Hematopoietic multipotent progenitor cell treated with erythropoietin and hydrocortisone succinate and interleukin-3 and kit ligand, for 6 days (in vitro differentiated cells): ENCODE results near the gene TTC16.
A peak's percentile ranks its signal among the peaks of the same experiment; 100 is the strongest.

Experiments used
- DNase-seq: peaks from one replicate; pipeline ENCODE4 v3.0.0-alpha.2; 2015

The TTC16 gene, protein sequence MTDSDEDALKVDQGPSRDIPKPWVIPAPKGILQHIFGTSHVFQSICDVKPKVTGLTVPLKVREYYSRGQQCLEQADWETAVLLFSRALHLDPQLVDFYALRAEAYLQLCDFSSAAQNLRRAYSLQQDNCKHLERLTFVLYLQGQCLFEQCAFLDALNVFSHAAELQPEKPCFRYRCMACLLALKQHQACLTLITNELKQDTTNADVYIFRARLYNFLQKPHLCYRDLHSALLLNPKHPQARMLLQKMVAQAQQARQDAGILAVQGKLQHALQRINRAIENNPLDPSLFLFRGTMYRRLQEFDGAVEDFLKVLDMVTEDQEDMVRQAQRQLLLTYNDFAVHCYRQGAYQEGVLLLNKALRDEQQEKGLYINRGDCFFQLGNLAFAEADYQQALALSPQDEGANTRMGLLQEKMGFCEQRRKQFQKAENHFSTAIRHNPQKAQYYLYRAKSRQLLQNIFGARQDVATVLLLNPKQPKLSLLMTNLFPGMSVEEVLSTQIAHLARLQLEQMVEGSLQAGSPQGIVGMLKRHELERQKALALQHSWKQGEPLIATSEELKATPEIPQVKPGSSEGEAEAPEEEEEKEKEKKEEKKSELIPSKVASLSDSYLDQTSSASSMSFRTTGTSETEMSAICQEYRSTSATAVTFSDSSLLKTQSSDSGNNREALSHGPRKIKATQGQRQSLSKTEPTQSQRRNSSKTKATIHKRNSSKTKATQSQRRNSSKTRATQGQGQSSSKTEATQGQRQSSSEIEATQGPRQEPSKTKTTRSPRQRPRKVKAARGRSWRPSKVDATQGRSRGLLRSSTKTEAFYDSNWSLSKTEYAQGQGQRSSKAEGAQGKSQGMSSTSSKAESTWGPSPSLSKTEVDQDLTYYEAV

DNA sequence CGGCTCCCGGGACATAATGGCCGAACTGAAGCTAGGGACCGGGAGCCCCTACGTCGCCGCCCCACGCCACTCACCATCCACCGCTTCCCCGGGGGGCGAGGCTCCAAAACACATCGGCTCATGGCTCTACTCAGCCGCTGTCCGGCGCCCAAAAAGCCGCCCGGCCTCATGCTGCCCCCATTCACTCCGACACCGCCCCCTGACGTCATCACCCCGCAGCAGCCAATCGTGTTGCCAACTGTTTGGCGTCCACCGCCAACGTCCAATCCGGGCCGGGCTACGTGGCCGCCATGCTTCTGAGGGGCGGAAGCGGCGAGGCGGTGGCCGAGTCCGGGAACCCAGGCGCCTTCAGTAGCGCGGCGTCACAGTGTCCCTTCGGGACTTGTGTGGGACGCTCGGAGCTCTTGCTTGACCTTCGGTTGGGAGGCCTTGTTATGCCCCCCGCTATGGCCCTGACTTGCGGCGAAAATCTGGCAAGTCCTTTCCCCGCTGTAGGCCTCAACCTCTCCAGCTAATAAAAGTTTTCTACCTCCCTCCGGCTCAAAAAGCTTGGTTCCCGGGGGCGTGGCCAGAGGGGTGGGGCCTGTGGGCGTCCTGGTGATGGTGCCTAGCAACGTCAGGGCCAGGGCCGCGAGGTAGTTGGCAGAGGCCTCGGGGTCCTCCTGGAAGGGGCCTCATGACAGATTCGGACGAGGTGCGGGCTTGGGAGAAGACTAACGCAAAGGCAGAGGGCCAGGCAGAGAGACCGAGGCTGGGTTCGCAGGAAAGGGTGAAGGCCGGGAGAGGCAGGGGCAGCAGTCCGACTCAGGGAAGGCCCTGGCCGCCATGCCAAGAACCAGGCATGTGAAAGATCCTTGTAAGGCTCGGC lies at the start of gene TTC16, which contains the start of gene PTRH1:
TTC16 (plus strand) TSS at position 610 of the 868 bp plus-strand sequence; CDS start at position 677, 67 bp downstream.
PTRH1 (minus strand) TSS at position 194 of the 868 bp plus-strand sequence; CDS start at position 170, 24 bp downstream.
- DNase-seq = peak; percentile 98

DNA sequence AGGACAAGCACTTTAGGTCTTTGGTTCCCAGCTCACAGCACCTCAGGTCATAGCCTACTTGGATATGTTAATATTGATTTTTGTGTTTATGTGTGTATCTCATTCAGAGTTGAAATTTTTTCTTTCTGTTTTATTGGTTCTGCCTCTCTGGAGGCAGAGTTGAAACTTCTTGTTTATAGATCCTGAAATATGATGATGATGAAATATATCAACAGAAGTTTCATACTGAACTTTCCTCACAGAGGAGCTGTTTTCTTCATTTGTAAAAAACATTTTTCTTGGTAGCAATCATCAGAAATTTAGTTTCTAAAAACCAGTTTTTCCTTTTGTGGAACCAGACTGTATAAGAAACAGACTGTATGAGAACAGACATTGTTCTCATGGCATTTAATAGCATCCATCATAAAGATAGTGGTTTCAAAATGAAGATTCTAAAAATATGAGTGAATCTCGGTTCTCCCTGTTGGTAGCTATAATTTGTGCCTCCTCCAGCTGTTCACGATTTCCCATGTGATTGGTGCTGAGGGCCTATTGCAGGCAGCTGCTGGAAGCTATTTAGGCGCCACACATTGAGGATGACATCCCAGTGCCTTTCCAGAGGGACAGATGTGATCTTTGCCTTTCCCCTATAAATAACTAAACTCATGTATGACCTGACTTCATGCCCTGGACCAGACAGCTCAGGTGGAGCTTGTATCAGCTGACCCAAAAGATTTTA lies 48.6 kb upstream of the TTC16 start:
- DNase-seq = no peak

DNA sequence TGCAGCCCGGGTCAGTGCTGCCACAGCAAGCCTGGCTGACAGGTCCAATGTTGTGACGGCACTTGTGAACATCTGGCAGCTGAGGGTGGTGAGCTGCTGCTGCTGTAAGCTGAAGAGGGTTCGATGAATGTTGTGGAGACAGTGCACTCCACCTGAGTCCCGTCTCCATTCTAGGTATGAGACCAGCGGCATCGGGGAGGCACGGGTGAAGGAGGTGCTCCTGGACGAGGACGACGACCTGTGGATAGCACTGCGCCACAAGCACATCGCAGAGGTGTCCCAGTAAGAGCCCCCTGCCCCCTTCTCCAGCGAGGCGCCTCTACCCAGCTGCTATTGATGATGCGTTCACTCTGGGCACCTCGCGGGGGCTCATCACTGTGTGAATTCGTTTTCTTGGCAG lies 48.0 kb upstream of the TTC16 start:
- DNase-seq = no peak

DNA sequence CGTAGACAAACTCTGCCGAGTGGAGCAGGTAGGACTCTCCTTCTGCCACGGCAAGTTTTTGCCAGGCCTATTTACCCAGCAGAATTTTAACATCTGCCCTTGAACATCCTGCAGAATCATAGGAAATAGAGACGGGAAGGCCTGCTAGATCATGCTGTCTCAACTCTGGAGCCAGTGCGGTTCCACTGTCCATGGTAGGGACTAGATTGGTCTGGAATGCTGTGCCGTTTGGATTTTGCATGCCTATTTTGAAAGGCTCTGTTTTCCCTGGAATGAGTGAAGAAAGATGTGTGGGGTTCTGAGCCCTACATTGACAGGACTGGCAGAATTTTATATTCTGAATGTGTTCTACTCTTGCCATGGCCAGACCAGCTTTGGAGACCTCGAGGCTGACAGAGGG lies 42.6 kb upstream of the TTC16 start:
- DNase-seq = no peak

DNA sequence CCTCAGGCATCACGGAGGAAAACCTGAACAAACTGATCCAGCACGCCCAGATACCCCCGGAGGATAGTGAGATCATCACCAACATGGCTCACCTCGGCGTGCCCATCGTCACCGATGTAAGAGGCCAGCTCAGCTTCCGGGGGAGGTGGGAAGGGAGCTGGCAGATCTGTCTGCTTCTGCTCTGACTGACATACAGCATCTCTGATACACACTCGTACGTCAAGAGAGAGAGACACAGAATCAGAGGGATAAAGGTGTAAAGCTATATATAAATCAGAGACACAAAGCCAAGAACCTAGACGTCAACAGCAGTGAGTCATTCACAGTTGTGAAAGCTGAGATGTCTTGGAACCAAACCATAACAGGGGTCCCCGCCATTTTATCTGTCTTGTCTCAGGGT lies 39.2 kb upstream of the TTC16 start:
- DNase-seq = no peak

DNA sequence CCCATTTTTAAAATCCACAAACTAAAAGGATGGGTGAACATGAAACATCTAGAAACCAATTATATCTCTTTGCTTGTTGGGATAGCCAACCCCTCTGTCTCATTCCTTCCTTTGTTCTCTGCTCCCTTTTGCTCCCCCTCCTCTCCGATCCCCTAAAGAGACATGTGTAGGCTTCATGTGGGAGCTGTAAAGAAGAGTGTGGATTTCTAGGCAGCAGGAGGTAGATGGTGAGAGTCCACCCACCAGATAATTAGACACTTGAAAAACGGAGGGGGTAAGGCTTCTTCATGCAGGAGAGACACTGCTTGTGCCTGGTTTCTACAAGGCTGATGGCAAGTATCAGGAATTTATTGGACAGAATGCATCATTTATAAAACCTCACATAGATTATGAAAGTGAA lies 36.4 kb upstream of the TTC16 start:
- DNase-seq = no peak

DNA sequence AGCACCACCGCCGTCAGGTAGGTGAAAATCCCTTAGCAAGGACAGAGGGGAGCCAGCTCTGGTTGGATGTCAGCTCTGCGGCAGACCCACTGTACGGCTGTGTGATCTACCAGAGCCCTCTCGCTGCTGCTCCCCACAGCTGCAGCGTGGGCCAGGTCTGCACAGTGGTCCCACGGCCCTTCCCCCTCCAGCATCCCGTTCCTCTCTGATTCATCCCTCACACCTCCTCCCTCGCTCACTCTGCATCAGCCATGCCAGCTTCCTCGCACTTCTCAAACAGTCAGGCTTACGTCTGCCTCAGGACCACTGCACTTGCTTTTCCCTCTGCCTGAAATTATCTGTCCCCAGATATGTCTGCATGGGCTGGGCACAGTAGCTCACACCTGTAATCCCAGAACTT lies 35.7 kb upstream of the TTC16 start:
- DNase-seq = no peak

DNA sequence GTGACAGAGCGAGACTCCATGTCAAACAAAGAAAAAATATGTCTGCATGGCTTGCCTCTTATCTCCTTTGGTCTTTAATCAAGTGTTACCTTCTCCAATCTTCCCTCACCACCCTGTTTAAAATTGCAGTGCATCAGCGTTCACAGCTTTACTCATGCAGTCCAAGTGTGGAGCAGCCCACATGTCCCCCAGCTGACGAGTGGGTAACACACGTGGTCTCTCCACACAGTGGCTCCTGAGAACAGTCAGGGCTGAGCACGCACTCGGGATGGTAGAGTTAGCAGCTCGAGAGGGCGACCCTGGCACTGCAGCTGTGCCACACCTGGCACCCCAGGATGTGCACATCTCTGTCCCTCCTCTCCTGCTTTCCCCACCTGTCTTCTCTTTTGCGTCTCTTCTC lies 35.0 kb upstream of the TTC16 start:
- DNase-seq = no peak

DNA sequence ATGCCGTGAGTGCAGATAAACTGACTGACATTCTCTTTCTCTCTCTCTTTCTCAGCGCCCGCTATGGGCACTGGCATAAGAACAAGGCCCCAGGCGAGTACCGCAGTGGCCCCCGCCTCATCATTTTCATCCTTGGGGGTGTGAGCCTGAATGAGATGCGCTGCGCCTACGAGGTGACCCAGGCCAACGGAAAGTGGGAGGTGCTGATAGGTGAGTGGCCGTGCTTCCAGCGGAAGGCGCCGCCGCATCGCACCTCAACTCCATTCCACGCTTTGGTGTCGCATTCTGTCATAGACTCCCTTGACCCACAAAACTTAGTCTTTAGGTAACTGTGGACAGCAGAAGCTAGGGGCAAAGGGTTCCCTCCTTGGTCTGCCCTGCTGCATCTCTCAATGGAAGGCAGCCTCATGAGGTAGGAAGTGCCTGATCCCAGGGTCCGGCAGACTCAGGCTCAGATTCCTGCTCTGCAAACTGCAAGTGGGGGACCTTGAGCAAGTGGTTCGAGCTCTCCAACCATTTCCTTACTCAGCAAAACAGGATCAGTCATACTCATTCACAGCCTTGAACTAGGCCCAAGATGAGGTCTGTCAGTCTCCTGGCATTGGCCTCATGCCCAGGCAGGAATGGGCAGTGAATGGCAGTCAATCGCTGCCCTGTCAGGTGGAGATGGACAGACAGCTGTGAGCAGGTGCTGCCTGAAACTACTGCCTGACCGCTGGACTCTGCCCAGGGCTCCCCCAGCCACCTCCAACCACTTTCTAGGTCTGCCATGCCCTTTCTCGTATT lies 33.3 kb upstream of the TTC16 start:
- no peak for DNase-seq

DNA sequence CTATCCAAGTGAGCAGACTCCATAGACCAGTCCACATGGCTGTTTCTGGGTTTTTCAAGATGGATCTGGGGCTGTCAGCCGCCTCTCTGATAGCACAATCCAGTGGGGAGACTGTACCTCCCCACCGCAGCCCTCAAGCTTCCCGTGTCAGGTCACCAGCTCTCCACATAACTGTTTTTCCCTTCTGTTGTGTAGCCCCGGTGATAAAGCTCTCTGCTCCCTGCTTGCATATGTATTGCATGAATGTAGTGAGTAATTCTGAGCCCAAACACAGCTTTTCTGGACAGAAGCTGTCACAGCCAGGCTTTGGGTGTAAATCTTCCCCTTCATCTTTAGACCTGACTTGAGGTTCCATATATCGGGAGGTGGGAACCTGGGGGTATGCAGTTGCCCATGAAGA lies 32.2 kb upstream of the TTC16 start:
- DNase-seq = no peak

DNA sequence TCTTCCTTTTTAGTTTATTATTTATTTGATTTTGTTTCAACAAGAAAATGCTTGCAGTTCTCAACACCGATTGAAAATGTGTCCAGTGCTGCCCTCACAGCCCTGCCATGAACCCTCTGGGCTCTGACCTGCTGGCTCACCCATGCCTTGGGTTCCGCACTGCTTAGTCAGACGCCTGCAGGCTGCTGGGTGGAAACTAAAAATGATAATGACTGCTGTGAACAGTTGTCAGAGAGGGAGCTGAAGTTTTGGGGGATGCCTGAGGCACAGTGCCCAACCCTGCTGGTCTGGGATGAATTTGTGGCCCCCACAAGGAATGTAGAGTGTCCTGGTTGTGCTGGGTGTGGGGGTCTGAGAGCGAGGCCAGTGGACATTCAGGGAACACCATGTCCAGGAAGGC lies 31.3 kb upstream of the TTC16 start:
- DNase-seq = no peak

DNA sequence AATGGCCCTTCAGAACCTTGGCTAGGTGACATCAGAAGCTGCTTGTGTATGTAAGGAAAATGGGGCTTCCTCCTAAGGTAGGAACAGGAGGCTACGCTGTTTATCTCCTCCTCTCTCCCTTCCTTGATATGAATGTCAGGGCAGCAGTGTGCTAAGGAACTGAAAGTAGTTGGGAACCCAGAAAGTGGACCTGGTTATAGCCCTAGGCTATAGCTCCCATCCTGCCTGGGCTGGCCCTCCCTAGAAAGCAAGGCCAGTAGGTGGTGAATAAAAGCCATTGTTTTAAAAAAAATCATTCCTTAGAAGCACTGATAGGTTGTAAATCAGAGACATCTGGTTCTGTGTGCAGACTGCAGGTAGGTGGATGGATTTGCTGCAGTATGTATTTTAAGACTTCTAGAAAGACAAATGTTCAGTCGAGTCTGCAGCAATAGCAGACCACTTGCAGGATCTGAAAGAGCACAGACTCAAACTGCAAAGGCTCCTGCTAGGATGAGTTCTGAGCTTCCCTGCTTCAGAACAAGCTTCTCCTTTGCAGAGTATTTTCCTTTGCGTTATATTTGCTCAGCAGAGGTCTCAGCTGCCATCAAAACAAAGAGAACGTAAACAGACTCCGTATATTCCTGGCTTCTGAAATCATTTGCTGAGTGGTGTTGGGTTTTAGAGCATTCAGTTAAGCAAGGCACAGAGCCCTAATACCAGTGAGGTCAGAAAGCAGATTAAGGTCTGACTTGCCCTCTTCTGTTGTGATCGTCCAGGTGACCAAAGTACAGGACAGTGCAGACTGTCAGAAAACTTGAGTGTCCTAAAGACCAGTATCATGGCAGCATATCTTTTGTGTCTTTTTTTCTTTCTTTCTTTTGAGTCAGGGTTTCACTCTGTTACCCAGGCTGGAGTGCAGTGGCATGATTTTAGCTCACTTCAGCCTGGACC lies 29.2 kb upstream of the TTC16 start:
- no peak for DNase-seq

DNA sequence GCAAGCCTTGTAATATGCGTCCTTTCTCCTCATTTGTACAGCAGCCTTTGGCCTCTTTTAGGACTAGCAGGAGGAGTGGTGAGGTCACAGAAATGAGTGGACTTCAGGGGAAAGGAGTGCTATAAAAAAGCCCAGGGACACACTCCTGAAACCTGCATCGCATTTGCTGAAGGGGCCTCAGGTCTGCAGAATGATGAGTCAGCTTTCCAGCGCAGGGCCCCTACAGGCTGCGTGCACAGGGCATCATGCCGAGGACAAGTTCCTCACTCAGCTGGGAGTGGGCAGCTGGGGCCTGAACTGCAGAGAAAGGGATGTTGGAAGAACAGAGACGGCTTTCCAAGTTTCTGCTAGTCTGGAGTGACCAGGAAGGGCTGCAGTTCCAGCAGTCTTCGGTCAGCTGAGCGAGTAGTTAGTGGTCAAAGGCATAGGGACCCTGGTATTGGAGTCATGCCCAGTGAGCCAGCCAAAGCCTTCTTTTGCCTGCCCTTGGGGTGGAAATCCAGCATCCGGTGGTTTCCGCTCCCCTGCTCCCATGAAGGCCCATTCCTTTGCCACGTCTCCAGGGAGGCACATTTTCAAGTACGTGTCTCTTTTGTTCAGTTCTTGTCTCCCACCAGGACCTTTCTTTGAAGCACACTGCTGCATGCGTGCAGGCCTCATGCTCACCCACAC lies 26.4 kb upstream of the TTC16 start:
- DNase-seq = no peak

DNA sequence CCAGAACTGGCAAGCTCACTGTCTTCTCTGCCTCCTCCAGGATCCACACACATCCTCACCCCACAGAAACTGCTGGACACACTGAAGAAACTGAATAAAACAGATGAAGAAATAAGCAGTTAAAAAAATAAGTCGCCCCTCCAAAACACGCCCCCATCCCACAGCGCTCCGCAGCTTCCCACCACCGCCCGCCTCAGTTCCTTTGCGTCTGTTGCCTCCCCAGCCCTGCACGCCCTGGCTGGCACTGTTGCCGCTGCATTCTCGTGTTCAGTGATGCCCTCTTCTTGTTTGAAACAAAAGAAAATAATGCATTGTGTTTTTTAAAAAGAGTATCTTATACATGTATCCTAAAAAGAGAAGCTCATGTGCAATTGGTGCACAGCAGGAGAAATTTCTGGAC lies 25.1 kb upstream of the TTC16 start:
- no peak for DNase-seq

DNA sequence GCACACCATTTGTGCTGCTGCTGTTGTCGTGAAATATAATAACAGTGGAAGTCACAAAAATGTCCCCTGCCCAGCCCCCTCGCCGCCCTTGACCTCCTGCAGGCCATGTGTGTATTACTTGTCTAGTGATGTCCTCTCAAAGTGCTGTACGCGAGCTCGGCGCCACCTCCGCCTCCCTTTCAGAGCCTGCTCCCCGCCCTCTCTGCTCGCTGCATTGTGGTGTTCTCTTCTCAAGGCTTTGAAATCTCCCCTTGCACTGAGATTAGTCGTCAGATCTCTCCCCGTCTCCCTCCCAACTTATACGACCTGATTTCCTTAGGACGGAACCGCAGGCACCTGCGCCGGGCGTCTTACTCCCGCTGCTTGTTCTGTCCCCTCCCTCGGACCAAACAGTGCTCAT lies 23.8 kb upstream of the TTC16 start:
- DNase-seq = no peak

DNA sequence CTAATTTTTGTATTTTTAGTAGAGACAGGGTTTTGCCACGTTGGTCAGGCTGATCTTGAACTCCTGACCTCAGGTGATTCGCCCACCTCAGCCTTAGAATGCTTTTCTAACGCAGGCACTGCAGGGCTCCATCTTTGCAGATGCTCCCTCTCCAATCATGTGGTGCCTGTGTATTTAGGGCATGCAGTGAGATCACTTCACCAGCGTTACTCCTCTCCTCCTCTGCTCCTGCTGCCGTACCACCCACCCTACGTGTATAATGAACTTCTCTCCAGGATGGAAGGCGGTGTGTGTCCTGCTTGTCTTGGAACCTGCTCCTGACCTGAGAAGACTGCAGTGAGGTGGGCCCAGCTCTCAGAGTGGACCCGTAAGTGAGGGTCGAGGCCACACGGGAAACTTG lies 22.7 kb upstream of the TTC16 start:
- no peak for DNase-seq

DNA sequence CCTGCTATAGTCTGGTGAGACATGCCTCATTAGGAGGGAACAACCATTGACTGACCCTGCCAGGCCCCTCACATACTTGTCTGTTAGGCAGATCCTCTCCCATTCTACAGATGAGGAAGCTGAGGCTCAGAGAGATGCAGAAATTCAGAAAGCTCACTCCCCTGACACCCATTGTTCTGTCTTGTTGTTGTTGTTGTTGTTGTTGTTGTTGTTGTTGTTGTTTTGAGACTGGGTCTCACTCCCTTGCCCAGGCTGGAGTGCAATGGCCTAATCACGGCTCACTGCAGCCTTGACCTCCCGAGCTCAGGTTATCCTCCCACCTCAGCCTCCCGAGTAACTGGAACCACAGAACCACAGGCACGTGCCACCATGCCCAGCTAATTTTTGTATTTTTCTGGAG lies 22.2 kb upstream of the TTC16 start:
- no peak for DNase-seq

DNA sequence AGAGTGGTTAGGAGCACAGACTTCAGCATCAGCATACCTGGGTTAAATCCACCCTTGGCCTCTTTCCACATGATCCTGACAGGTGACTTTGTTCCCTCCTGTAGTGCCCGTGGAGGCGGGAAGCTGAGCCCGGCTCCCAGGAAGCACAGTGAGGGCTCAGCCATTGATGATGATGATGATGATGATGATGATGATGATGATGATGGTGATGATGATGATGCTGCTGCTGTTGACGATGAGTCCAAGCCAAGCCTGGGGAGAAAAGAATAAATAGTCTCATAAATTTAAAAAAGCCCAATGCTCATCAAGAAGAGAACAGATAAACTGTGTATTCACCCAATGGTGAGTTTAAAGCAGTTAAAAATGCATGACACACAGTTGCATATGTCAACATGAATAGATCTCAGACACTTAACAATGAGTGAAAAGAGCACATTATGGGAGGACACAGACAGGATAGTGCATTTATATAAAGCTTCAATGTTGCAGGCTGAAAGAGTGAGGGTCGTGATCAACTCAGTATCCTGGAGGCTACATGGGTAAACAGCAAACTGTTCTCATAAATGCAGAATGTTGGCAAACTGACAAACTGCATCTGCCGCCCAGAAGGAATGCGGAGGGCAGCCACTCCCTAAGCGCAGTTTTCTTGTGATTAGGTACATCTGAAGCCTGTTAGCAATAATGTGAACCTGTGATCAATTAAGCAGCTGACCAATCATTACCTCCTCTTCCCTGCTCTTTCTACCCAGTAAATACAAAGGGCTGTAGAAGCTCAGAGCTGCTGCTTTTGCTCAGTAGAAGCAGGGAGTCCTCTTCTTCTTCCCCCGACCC lies 20.8 kb upstream of the TTC16 start:
- no peak for DNase-seq

DNA sequence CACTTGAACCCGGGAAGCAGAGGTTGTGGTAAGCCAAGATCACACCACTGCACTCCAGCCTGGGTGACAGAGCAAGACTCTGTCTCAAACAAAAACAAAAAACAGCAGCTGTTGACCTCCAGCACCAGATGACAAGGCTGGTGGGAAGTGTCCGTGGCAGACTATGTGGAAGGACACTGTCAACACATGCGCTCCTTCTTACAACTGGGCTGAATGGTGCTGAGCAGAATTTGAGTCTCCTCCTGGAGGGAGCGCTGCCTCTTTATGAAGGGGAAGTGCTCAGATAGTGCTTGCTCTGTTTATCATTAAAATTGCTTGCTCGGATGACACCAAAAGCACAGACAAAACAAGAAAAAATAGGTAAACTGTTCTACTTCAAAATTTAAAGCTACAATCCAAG lies 18.3 kb upstream of the TTC16 start:
- no peak for DNase-seq
